ENCODE results near the gene MON1B.

Gene MON1B

GRCh38 chr16:77190478-77191258 lies at the start of gene MON1B:
Gene MON1B, plus strand, starts transcription at chr16:77191190. Its CDS starts 296 bp downstream, at chr16:77191486.
- in situ Hi-C loops (cut with HindIII; ENCODE audit: low pct_ligation_motif_present, low sequenced_read_pairs) = no loop called here
- Histone ChIP-seq H3K27ac (peak within 1 kb of the TSS; percentile 83), H3K27me3 (replicated peaks) (no peaks in the 10 kb centered on the region), H3K4me3 (ENCODE audit: low read depth, low read length) (peak within 1 kb of the TSS; percentile 93), H3K36me3 (replicated peaks) (peaks cover 3% of the 10 kb centered on the region)
- TF ChIP-seq CTCF (IDR thresholded peaks at IDR 0.05; ENCODE audit: low read depth, low read length, missing control alignments) = no peak
- peak; percentile 99 for DNase-seq

GRCh38 chr16:77143364-77143763 lies 47.6 kb upstream of the MON1B start:
- TF ChIP-seq CTCF (IDR thresholded peaks at IDR 0.05; ENCODE audit: low read depth, low read length, missing control alignments) = no peak
- in situ Hi-C loops (cut with HindIII; ENCODE audit: low pct_ligation_motif_present, low sequenced_read_pairs) = no loop called here
- DNase-seq = no peak
- Histone ChIP-seq H3K27ac (no peak overlapping the region), H3K27me3 (replicated peaks) (no peaks in the 10 kb centered on the region), H3K36me3 (replicated peaks) (no peaks in the 10 kb centered on the region), H3K4me3 (ENCODE audit: low read depth, low read length) (no peak overlapping the region)

DNA sequence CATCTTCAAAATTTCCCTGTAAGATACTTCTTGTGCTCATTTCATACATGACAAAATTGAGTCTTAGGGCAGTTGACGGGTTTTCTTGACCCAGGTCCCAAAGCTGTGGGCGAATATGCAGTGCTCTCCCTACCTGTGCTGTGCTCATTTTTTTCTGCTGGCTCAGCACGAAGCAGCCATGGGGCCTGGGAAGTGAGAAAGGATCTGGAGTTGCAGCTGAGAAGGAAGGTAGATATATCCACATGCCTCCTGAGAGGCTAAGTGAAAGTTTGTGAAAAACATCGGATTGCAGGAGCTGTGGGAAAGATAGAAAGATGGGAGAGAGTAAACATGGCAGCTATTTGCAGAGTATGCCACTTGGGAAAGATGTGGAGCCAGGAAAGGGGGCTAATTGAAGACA lies 42.9 kb upstream of the MON1B start:
- no peaks in the 10 kb centered on the region for H3K27me3 ChIP-seq (replicated peaks)
- DNase-seq = no peak
- TF ChIP-seq CTCF (IDR thresholded peaks at IDR 0.05; ENCODE audit: low read depth, low read length, missing control alignments) = no peak
- no peak overlapping the region for H3K4me3 ChIP-seq (ENCODE audit: low read depth, low read length)
- H3K36me3 ChIP-seq (replicated peaks) = no peaks in the 10 kb centered on the region
- no peak overlapping the region for H3K27ac ChIP-seq
- in situ Hi-C loops (cut with HindIII; ENCODE audit: low pct_ligation_motif_present, low sequenced_read_pairs) = no loop called here

- in situ Hi-C loops (cut with HindIII; ENCODE audit: low pct_ligation_motif_present, low sequenced_read_pairs) = no loop called here
- no peak for DNase-seq
- Histone ChIP-seq H3K36me3 (replicated peaks) (no peaks in the 10 kb centered on the region), H3K27ac (no peak overlapping the region), H3K4me3 (ENCODE audit: low read depth, low read length) (no peak overlapping the region), H3K27me3 (replicated peaks) (no peaks in the 10 kb centered on the region)
- TF ChIP-seq CTCF (IDR thresholded peaks at IDR 0.05; ENCODE audit: low read depth, low read length, missing control alignments) = no peak
These were observed 33.5 kb upstream of the MON1B start for GRCh38 chr16:77157346-77158058.

DNA sequence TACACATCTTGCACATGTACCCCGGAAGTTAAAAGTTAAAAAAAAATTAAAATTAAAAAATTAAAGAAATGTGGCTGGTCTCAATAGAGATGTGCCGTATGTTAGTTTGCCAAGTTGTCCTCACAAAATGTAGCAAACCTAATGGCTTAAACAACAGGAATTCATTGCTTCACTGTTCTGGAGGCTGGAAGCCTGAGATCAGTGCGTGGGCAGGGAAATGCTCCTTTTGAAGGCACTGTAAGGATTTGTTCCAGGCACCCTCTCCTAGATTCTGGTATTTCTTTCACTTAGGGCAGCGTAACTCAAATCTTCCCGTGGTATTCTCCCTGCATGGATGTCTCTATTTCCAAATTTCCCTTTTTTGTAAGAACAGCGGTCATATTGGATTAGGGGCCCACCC lies 32.7 kb upstream of the MON1B start:
- Histone ChIP-seq H3K36me3 (replicated peaks) (no peaks in the 10 kb centered on the region), H3K27ac (no peak overlapping the region), H3K4me3 (ENCODE audit: low read depth, low read length) (no peak overlapping the region), H3K27me3 (replicated peaks) (no peaks in the 10 kb centered on the region)
- in situ Hi-C loops (cut with HindIII; ENCODE audit: low pct_ligation_motif_present, low sequenced_read_pairs) = no loop called here
- TF ChIP-seq CTCF (IDR thresholded peaks at IDR 0.05; ENCODE audit: low read depth, low read length, missing control alignments) = no peak
- no peak for DNase-seq
